H9 (cell line): Measurements from ENCODE around the gene SYT11. TPM values are rescaled to one million over a fixed set of nuclear protein-coding genes. Genes with fewer than 3 reads are reported as not detected.
A peak's percentile ranks its signal among the peaks of the same experiment; 100 is the strongest.

Experiments
- DNase-seq: peaks from one replicate; pipeline ENCODE4 v3.0.0-alpha.2; 2017
- H2AFZ ChIP-seq: one replicate; pipeline ENCODE4 v1.6.1; 2013; ENCODE audit warnings: mild to moderate bottlenecking, low read length, control low read depth, moderate library complexity
- H2AK5ac ChIP-seq: 2 replicates; pipeline ENCODE4 v1.6.1; 2013; ENCODE audit warnings: low read length, control low read depth, mixed read lengths; ENCODE audit not compliant: insufficient read length
- H2BK120ac ChIP-seq: one replicate; pipeline ENCODE4 v1.6.1; 2013; ENCODE audit warnings: low read depth, mild to moderate bottlenecking, low read length, control low read depth, inconsistent platforms; ENCODE audit not compliant: poor library complexity, severe bottlenecking
- H2BK12ac ChIP-seq: 2 replicates; pipeline ENCODE4 v1.6.1; 2013; ENCODE audit warnings: low read length, control low read depth, mixed read lengths, low read depth; ENCODE audit not compliant: insufficient read length
- H2BK15ac ChIP-seq: 2 replicates; pipeline ENCODE4 v1.6.1; 2013; ENCODE audit warnings: low read depth, low read length, control low read depth
- H2BK20ac ChIP-seq: one replicate; pipeline ENCODE4 v1.6.1; 2013; ENCODE audit warnings: low read depth, mild to moderate bottlenecking, low read length, control low read depth, inconsistent platforms; ENCODE audit not compliant: poor library complexity, severe bottlenecking
- H2BK5ac ChIP-seq: 2 replicates; pipeline ENCODE4 v1.6.1; 2013; ENCODE audit warnings: low read length, control low read depth, mixed read lengths; ENCODE audit not compliant: insufficient read length
- H3K14ac ChIP-seq: 2 replicates; pipeline ENCODE4 v1.6.1; 2013; ENCODE audit warnings: low read length, control low read depth; ENCODE audit not compliant: insufficient read depth
- H3K18ac ChIP-seq: 2 replicates; pipeline ENCODE4 v1.6.1; 2013; ENCODE audit warnings: low read depth, mild to moderate bottlenecking, mixed read lengths, low read length, control low read depth; ENCODE audit not compliant: insufficient read length
- H3K23ac ChIP-seq: 2 replicates; pipeline ENCODE4 v1.6.1; 2013; ENCODE audit warnings: low read length, control low read depth, mixed read lengths, low read depth; ENCODE audit not compliant: insufficient read length
- H3K23me2 ChIP-seq: 2 replicates; pipeline ENCODE4 v1.6.1; 2013; ENCODE audit warnings: low read depth, mild to moderate bottlenecking, mixed read lengths, low read length, control low read depth; ENCODE audit not compliant: insufficient read length, poor library complexity, severe bottlenecking
- H3K27ac ChIP-seq: 2 replicates; pipeline ENCODE4 v1.5.1; 2013; ENCODE audit warnings: low read length, control low read depth, mixed read lengths, low read depth; ENCODE audit not compliant: insufficient read length
- H3K27me3 ChIP-seq: 2 replicates; pipeline ENCODE4 v1.6.1; 2013; ENCODE audit warnings: low read length, control low read depth, inconsistent platforms; ENCODE audit not compliant: insufficient read depth
- H3K4ac ChIP-seq: 2 replicates; pipeline ENCODE4 v1.6.1; 2013; ENCODE audit warnings: low read depth, mild to moderate bottlenecking, control low read depth, inconsistent platforms, low read length, moderate library complexity
- H3K4me1 ChIP-seq: 2 replicates; pipeline ENCODE4 v1.6.1; 2013; ENCODE audit warnings: low read length, control low read depth, inconsistent platforms; ENCODE audit not compliant: insufficient read depth
- H3K4me2 ChIP-seq: 2 replicates; pipeline ENCODE4 v1.6.1; 2013; ENCODE audit warnings: low read length, control low read depth, mixed read lengths; ENCODE audit not compliant: insufficient read length, insufficient read depth
- H3K56ac ChIP-seq: 2 replicates; pipeline ENCODE4 v1.6.1; 2013; ENCODE audit warnings: low read depth, mild to moderate bottlenecking, mixed read lengths, low read length, control low read depth; ENCODE audit not compliant: insufficient read length
- H3K79me1 ChIP-seq: 2 replicates; pipeline ENCODE4 v1.6.1; 2013; ENCODE audit warnings: low read depth, mild to moderate bottlenecking, moderate library complexity, low read length, control low read depth, inconsistent platforms; ENCODE audit not compliant: insufficient read depth, poor library complexity, severe bottlenecking
- H3K79me2 ChIP-seq: 2 replicates; pipeline ENCODE4 v1.6.1; 2013; ENCODE audit warnings: low read length, control low read depth, inconsistent platforms; ENCODE audit not compliant: insufficient read depth
- H3K9ac ChIP-seq: 2 replicates; pipeline ENCODE4 v1.6.1; 2013; ENCODE audit warnings: low read length, control low read depth, mixed read lengths; ENCODE audit not compliant: insufficient read length; ENCODE audit errors: extremely low read depth
- H3K9me3 ChIP-seq: one replicate; pipeline ENCODE4 v1.6.1; 2013; ENCODE audit warnings: low read depth, low read length, inconsistent platforms; ENCODE audit not compliant: control insufficient read depth
- H3T11ph ChIP-seq: one replicate; pipeline ENCODE4 v1.6.1; 2013; ENCODE audit warnings: mild to moderate bottlenecking, low read length, control low read depth, inconsistent platforms
- H4K20me1 ChIP-seq: one replicate; pipeline ENCODE4 v1.6.1; 2013; ENCODE audit not compliant: control insufficient read depth, insufficient read length, insufficient read depth
- H4K5ac ChIP-seq: 2 replicates; pipeline ENCODE4 v1.6.1; 2013; ENCODE audit warnings: low read depth, mild to moderate bottlenecking, mixed read lengths, low read length, control low read depth; ENCODE audit not compliant: insufficient read length
- H4K8ac ChIP-seq: replicated peaks from 2 replicates; pipeline ENCODE4 v1.6.1; 2013; ENCODE audit warnings: low read length, control low read depth, mixed read lengths, low read depth; ENCODE audit not compliant: insufficient read length
- H4K91ac ChIP-seq: 2 replicates; pipeline ENCODE4 v1.6.1; 2013; ENCODE audit warnings: low read depth, mild to moderate bottlenecking, moderate library complexity, mixed read lengths, low read length, control low read depth; ENCODE audit not compliant: insufficient read length
- H3K27ac Mint-ChIP-seq, 3 experiments: 2 replicates in 2 of 3; 3 replicates in 1 of 3; pipeline ENCODE4 v1.8.0; 2020 to 2021; ENCODE audit warnings: mixed read lengths in 3 of 3, mild to moderate bottlenecking in 1 of 3, moderate library complexity in 1 of 3
- H3K27me3 Mint-ChIP-seq: 2 replicates; pipeline ENCODE4 v1.8.0; 2021; ENCODE audit warnings: low read depth, mild to moderate bottlenecking, moderate library complexity, mixed read lengths
- H3K36me3 Mint-ChIP-seq, 3 experiments: 2 replicates in 2 of 3; 3 replicates in 1 of 3; pipeline ENCODE4 v1.8.0; 2020 to 2021; ENCODE audit warnings: low read depth in 3 of 3, mixed read lengths in 3 of 3; ENCODE audit not compliant: insufficient read depth in 1 of 3
- H3K4me1 Mint-ChIP-seq, 2 experiments: 2 replicates each; pipeline ENCODE4 v1.8.0; 2020; ENCODE audit warnings: mixed read lengths in 2 of 2
- H3K4me3 Mint-ChIP-seq, 2 experiments: 2 replicates in 1 of 2; 3 replicates in 1 of 2; pipeline ENCODE4 v1.8.0; 2020 to 2021; ENCODE audit warnings: mild to moderate bottlenecking in 2 of 2, mixed read lengths in 2 of 2, moderate library complexity in 1 of 2
- H3K9me3 Mint-ChIP-seq, 2 experiments: 2 replicates in 1 of 2; 3 replicates in 1 of 2; pipeline ENCODE4 v1.8.0; 2020; ENCODE audit warnings: mild to moderate bottlenecking in 2 of 2, mixed read lengths in 2 of 2, moderate library complexity in 1 of 2
- WGBS: extraction: QIAGEN DNeasy Blood & Tissue Kit; methylation state at CpG from one replicate; pipeline ENCODE4 v1.1.7; 2013; ENCODE audit warnings: missing lambda C conversion rate, low lambda C conversion rate, mixed read lengths; ENCODE audit not compliant: insufficient read length; ENCODE audit errors: extremely low coverage; 5-methylcytosine and 5-hydroxymethylcytosine counted together
- total RNA-seq: library from RNA; stranded (reverse); gene quantifications from 2 replicates; pipeline ENCODE4 v1.2.1, GENCODE V29; 2021
- TF ChIP-seq, protein P1 (sequence below): fragments of 200-600 bp; sonication (generic); conservative IDR thresholded peaks from 3 replicates; pipeline ENCODE4 v1.8.0; 2021; ENCODE audit warnings: antibody characterized with exemption, mild to moderate bottlenecking

Gene SYT11
- total RNA-seq, 1 experiment from 2014 or later: 0.28 TPM

- Mint-ChIP-seq H3K4me3 (0 out of 5 replicates have a peak overlapping the region, but pooled peaks of 1 of the 2 experiments have one; percentile 1), H3K36me3 (peaks cover 32 to 43% (median 32%) of the 10 kb centered on the region in 3 experiments), H3K9me3 (peaks cover 4 to 5% of the 10 kb centered on the region in 2 experiments; a peak in 3 of 5 replicates), H3K4me1 (peaks cover 10 to 26% of the 10 kb centered on the region in 2 experiments), H3K27ac (peak overlapping the region in 1 of 3 experiments; percentile 92; a peak in 3 of 7 replicates), H3K27me3 (no peaks in the 10 kb centered on the region)
- Histone ChIP-seq H3T11ph (no peak overlapping the region), H2BK15ac (no peak overlapping the region), H3K23ac (no peak overlapping the region), H3K14ac (no peak overlapping the region), H2BK20ac (no peak overlapping the region), H4K8ac (no peak overlapping the region), H2BK120ac (no peak overlapping the region), H3K27ac (no peak overlapping the region), H3K9ac (no peak overlapping the region), H3K4me2 (no peak overlapping the region), H4K91ac (peak overlapping the region; percentile 45), H3K27me3 (no peaks in the 10 kb centered on the region), H2AK5ac (no peak overlapping the region), H3K4me1 (no peaks in the 10 kb centered on the region), H3K9me3 (no peaks in the 10 kb centered on the region), H3K23me2 (no peaks in the 10 kb centered on the region), H3K4ac (no peak overlapping the region), H3K18ac (no peak overlapping the region), H4K20me1 (no peaks in the 10 kb centered on the region), H3K79me2 (no peaks in the 10 kb centered on the region; the same call in 1 of the 2 replicates), H2AFZ (no peak overlapping the region), H2BK5ac (no peak overlapping the region), H3K56ac (no peak overlapping the region), H2BK12ac (no peak overlapping the region), H4K5ac (no peak overlapping the region), H3K79me1 (no peaks in the 10 kb centered on the region)
- TF ChIP-seq, protein P1, sequence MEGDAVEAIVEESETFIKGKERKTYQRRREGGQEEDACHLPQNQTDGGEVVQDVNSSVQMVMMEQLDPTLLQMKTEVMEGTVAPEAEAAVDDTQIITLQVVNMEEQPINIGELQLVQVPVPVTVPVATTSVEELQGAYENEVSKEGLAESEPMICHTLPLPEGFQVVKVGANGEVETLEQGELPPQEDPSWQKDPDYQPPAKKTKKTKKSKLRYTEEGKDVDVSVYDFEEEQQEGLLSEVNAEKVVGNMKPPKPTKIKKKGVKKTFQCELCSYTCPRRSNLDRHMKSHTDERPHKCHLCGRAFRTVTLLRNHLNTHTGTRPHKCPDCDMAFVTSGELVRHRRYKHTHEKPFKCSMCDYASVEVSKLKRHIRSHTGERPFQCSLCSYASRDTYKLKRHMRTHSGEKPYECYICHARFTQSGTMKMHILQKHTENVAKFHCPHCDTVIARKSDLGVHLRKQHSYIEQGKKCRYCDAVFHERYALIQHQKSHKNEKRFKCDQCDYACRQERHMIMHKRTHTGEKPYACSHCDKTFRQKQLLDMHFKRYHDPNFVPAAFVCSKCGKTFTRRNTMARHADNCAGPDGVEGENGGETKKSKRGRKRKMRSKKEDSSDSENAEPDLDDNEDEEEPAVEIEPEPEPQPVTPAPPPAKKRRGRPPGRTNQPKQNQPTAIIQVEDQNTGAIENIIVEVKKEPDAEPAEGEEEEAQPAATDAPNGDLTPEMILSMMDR: no peak
- WGBS: no CpG with 5 or more reads among the region's 6 CpGs
- DNase-seq: no peak
Measured at GRCh38 chr1:155835548-155835947, 23.8 kb upstream of the SYT11 start.
